Measurements from ENCODE around the gene RNF223. TPM values are rescaled to one million over a fixed set of nuclear protein-coding genes. Genes with fewer than 3 reads are reported as not detected.

The RNF223 gene
- polyA plus RNA-seq, 1 donor (not counting 4 experiments of a cell fraction or from before 2014, with no cell fraction given) = 0.22 TPM

GRCh38 chr1:1112237-1112985 lies 38.3 kb upstream of the RNF223 start:
- no peak for TF ChIP-seq CTCF (optimal IDR thresholded peaks at IDR 0.05 in 1 of 3, IDR thresholded peaks at IDR 0.05 in 1 of 3, conservative IDR thresholded peaks at IDR 0.05 in 1 of 3; ENCODE audit: extremely low read depth in 1 of 3, insufficient read depth in 2 of 3, low read length in 3 of 3)
- no peak for TF ChIP-seq EZH2 (IDR thresholded peaks at IDR 0.05; ENCODE audit: low read length)
- Histone ChIP-seq H3K9me3 (ENCODE audit: control insufficient read depth, low read depth, low read length) (no peaks in the 10 kb centered on the region), H3K4me2 (ENCODE audit: control insufficient read depth, extremely low read depth, insufficient read depth, low read depth, low read length) (no peak overlapping the region), H3K27ac (ENCODE audit: control insufficient read depth, insufficient read depth, low read length) (no peak overlapping the region), H3K79me2 (ENCODE audit: control insufficient read depth, insufficient read depth, low read length) (peaks cover 60% of the 10 kb centered on the region), H3K4me1 (ENCODE audit: control insufficient read depth, extremely low read depth, insufficient read depth, low read length) (peaks cover 2% of the 10 kb centered on the region), H3K9ac (ENCODE audit: control insufficient read depth, extremely low read depth, insufficient read depth, low read length) (no peak overlapping the region), H3K27me3 (ENCODE audit: control insufficient read depth, extremely low read depth, insufficient read depth, low read length) (peaks cover 3% of the 10 kb centered on the region), H3K9me1 (ENCODE audit: control insufficient read depth, extremely low read depth, insufficient read depth, low read length) (no peaks in the 10 kb centered on the region), H4K20me1 (ENCODE audit: control insufficient read depth, extremely low read depth, insufficient read depth, low read length) (no peaks in the 10 kb centered on the region), H2AFZ (ENCODE audit: control insufficient read depth, low read length) (no peak overlapping the region), H3K36me3 (ENCODE audit: control insufficient read depth in 2 of 2, extremely low read depth in 1 of 2, insufficient read depth in 2 of 2, low read length in 2 of 2) (peaks cover 6 to 13% of the 10 kb centered on the region in 2 experiments), H3K4me3 (ENCODE audit: control insufficient read depth in 2 of 3, extremely low read depth in 1 of 3, insufficient read depth in 2 of 3, low read depth in 1 of 3, low read length in 3 of 3) (no peak overlapping the region)
- DNase-seq (ENCODE audit: low read depth, low spot score) = no peak
- FAIRE-seq = no peak
- dilution Hi-C loops (cut with MboI; ENCODE audit: extremely low pct_ligation_motif_present, low sequenced_read_pairs) = no loop called here

GRCh38 chr1:1111516-1112236 lies 37.6 kb upstream of the RNF223 start:
- Histone ChIP-seq H3K27me3 (ENCODE audit: control insufficient read depth, extremely low read depth, insufficient read depth, low read length) (no peaks in the 10 kb centered on the region), H3K27ac (ENCODE audit: control insufficient read depth, insufficient read depth, low read length) (no peak overlapping the region), H3K36me3 (ENCODE audit: control insufficient read depth in 2 of 2, extremely low read depth in 1 of 2, insufficient read depth in 2 of 2, low read length in 2 of 2) (peaks cover 6 to 13% of the 10 kb centered on the region in 2 experiments), H3K9ac (ENCODE audit: control insufficient read depth, extremely low read depth, insufficient read depth, low read length) (no peak overlapping the region), H3K4me3 (ENCODE audit: control insufficient read depth in 2 of 3, extremely low read depth in 1 of 3, insufficient read depth in 2 of 3, low read depth in 1 of 3, low read length in 3 of 3) (no peak overlapping the region), H3K79me2 (ENCODE audit: control insufficient read depth, insufficient read depth, low read length) (peaks cover 66% of the 10 kb centered on the region), H3K4me1 (ENCODE audit: control insufficient read depth, extremely low read depth, insufficient read depth, low read length) (peaks cover 2% of the 10 kb centered on the region), H3K4me2 (ENCODE audit: control insufficient read depth, extremely low read depth, insufficient read depth, low read depth, low read length) (no peak overlapping the region), H2AFZ (ENCODE audit: control insufficient read depth, low read length) (no peak overlapping the region), H3K9me3 (ENCODE audit: control insufficient read depth, low read depth, low read length) (no peaks in the 10 kb centered on the region), H4K20me1 (ENCODE audit: control insufficient read depth, extremely low read depth, insufficient read depth, low read length) (no peaks in the 10 kb centered on the region), H3K9me1 (ENCODE audit: control insufficient read depth, extremely low read depth, insufficient read depth, low read length) (no peaks in the 10 kb centered on the region)
- dilution Hi-C loops (cut with MboI; ENCODE audit: extremely low pct_ligation_motif_present, low sequenced_read_pairs) = no loop called here
- DNase-seq (ENCODE audit: low read depth, low spot score) (no peak), FAIRE-seq (no peak)
- TF ChIP-seq CTCF (optimal IDR thresholded peaks at IDR 0.05 in 1 of 3, IDR thresholded peaks at IDR 0.05 in 1 of 3, conservative IDR thresholded peaks at IDR 0.05 in 1 of 3; ENCODE audit: extremely low read depth in 1 of 3, insufficient read depth in 2 of 3, low read length in 3 of 3) = no peak
- TF ChIP-seq EZH2 (IDR thresholded peaks at IDR 0.05; ENCODE audit: low read length) = no peak
